Activated CD8-positive, alpha-beta memory T cell treated with anti-CD3 and anti-CD28 coated beads for 48 hours (primary cell): ENCODE data around the gene LTB4R.
"Not testable (repeated sequence)": the region's sequence is repeated elsewhere in the genome, so short reads cannot be mapped to it uniquely, and the experiment has no call there.

Experiments used
- DNase-seq, 3 experiments: peaks; one replicate each; pipeline ENCODE4 v3.0.0-alpha.2; 2020; ENCODE audit warnings: low read depth in 2 of 3, low spot score in 2 of 3

The LTB4R gene

GRCh38 chr14:24339284-24340151 is 28.2 kb downstream of the LTB4R start, which contains the start of gene RIPK3:
Gene RIPK3 (minus strand): TSS chr14:24339991. CDS start chr14:24339826, 165 bp downstream.
- no peak for DNase-seq

- DNase-seq, result no peak
Observed at GRCh38 chr14:24340606-24341005, 29.3 kb downstream of the LTB4R start.

- no peak for DNase-seq
Observed at GRCh38 chr14:24342889-24343288, 31.6 kb downstream of the LTB4R start.

DNA sequence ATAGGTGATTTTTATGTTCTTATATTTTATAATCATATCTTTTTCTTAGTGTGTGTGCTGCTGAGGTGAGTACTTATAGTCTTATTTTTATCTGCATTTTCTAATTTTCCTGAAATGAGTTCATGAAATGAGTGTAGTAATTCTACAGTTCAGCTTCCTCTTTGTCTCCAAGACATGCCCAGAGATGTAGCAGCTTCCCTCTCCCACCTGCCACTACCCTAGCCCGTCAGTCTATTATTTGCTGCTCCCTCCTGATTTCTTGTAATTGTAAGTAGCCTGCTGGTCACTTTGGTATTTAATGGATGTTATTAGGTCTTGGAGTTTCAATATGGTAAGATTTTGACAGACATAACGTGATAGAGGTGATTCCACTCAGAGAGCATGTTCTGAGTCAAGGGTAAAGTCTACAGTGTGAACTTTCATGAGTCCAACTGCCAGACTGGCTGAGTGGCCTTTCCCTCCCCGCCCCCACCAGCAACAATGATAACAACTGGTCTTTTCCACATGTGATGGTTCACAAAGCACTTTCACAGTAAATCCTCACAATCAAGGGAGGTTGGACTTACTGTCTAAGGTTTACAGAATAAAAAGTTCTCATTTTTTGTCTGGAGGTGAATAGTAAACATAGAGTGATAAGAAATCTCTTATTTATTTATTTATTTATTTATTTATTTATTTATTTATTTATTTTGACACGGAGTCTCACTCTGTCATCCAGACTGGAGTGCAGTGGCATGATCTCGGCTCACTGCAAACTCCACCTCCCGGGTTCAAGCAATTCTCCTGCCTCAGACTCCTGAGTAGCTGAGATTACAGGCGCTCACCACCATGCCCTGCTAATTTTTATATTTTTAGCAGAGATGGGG is 32.7 kb downstream of the LTB4R start:
- no peak for DNase-seq

GRCh38 chr14:24347134-24347533 is 35.8 kb downstream of the LTB4R start:
- DNase-seq, result no peak

GRCh38 chr14:24348186-24348585 is 36.9 kb downstream of the LTB4R start:
- no peak for DNase-seq

DNA sequence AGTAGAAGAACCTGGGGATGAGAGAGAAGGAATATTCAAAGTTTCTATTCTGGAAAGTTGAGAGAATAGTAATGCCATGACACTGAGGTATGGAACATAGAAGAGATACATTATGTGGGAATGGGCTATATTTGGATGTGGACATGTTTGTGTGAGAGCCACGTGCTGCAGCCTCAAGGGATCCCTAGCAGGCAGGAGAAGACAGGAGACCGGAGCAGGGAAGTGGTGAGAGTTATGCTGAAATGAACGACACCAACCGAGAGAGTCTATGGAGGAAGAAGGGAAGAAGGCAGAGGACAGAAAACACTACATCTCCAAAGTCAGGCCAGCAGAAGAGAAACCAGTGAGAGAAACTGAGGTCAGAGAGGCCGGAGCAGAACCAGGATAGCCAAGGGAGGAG is 38.4 kb downstream of the LTB4R start:
- no peak for DNase-seq

- no peak for DNase-seq
Observed at GRCh38 chr14:24351517-24351916, 40.2 kb downstream of the LTB4R start.

- DNase-seq, result no peak
Observed at GRCh38 chr14:24353559-24354481, 42.5 kb downstream of the LTB4R start.

- not testable (repeated sequence) for DNase-seq
Observed at GRCh38 chr14:24354482-24354825, 43.2 kb downstream of the LTB4R start.

DNA sequence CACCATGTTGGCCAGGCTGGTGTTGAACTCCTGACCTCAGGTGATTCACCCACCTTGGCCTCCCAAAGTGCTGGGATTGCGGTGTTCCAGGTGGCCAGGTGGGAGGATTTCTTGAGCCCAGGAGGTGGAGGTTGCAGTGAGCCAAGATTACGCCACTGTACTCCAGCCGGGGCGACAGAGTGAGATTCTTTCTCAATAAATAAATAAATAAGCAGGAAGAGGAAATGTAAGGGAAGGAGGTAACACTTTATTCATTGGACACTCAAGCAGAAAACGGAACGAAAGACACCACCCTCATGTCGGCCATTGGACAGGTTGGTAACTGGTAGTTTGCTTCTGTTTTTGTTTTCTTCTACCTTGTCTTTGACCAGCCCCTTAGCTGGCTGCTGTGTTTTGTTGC is 43.7 kb downstream of the LTB4R start:
- DNase-seq, result no peak

DNA sequence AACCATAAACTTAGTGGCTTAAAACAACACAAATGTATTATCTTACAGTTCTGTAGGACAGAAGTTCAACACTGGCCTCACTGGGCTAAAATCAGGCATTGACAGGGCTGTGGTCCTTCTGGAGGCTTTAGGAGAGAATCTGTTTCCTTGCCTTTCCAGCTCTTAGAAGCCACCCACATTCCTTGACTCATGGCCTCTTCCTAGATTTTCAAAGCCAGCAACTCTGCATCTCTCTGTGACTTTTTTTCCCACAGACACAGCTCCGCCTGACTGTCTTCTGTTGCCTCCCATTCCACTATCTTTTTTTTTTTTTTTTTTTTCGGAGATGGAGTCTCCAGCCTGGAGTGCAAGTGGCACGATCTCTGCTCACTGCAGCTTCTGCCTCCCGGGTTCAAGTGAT is 44.9 kb downstream of the LTB4R start:
- no peak for DNase-seq

GRCh38 chr14:24360281-24360680 is 49.0 kb downstream of the LTB4R start:
- no peak for DNase-seq

DNA sequence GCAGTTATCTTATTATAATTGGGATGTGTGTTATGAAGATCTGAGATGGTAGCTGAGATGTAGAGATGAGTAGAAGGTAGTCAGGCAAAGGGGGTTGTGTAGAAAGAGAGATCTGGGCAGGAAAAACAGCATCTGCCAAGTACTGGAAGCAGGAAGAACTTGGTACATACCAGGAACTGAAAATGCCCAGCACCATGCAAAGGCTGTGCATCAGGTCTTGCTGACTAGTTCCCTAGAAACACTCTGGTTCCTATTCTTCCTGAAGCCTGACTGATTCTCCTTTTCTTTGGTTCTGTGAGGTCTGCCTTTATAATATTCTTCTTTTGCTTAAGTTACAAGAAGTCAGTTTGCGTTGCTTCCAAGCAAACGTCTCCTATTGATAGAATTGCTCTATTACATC is 50.0 kb downstream of the LTB4R start:
- no peak for DNase-seq

DNA sequence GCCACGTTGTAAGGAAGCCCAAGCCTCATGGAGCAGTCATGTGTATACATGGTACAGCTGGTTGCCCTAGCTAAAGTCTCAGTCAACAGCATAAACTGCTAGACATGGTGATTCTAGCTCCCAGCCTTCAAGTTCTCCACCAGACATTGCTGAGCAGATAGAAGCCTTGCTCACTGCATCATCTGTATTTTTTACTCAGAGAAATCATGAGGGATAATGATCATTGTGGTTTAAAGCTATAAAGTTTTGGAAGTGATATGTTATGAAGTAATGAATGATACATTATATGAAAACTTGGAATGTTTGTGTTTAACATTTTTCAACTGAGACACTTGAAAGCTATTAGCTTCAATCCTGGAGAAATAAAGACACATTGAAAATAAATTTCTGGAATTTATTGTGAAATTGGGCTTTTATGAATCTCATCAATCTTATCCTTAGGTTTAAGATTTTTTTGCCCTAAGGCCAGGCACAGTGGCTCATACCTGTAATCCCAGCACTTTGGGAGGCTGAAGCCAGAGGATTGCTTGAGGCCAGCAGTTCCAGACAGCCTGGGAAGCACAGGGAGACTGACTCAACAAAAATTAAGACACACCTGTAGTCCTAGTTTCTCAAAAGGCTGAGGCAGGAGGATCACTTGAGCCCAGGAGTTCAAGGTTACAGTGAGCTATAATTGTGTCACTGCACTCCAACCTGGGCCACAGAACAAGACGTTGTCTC is 51.1 kb downstream of the LTB4R start:
- DNase-seq, result no peak

GRCh38 chr14:24363401-24363800 is 52.1 kb downstream of the LTB4R start:
- no peak for DNase-seq

DNA sequence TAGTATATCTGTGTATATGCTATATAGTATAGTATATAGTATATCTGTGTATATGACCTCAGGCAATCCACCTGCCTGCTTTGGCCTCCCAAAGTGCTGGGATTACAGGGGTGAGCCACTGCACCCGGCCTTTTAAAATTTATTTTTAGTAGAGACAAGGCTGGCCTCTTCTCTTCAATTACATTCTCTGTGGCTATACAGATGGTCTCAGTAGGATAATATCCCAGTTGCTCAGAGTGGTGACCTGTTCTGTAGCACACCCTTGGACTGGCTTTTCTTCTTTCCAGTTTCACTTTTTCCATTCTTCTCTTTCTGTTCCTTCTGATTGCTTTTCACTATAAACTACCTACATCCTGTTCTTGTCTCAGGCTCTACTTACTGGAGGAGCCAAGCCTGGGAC is 53.5 kb downstream of the LTB4R start:
- no peak for DNase-seq

- DNase-seq, result peak; percentile 27 to 62 (median 52)
Observed at GRCh38 chr14:24365600-24366412, 54.5 kb downstream of the LTB4R start.

- no peak for DNase-seq
Observed at GRCh38 chr14:24366413-24366720, 55.1 kb downstream of the LTB4R start.
